HepG2 (cell line): ENCODE measurements around the gene ATP6V0A1. TPM values are rescaled to one million over a fixed set of nuclear protein-coding genes. Genes with fewer than 3 reads are reported as not detected.

Source experiments
- ATAC-seq: fragments of 200-7000 bp; cut with Tn5 transposase; 3 replicates; pipeline ENCODE4 v1.9.1; 2020; ENCODE audit warnings: mild to moderate bottlenecking, moderate library complexity
- BruUV-seq: library from RNA; stranded (reverse); fragments of 400-500 nt; replicated peaks from 2 replicates; lab custom pipeline; 2021; lab: Mats Ljungman, UMichigan
- CTCF ChIA-PET: fragments of 300-600 bp; formaldehyde crosslinking; extraction: SDS; loops from one replicate; lab custom pipeline; 2021; ENCODE audit warnings: low total read pairs, inconsistent platforms, low intra/inter-chr PET ratio; lab: Yijun Ruan, JAX
- POLR2A ChIA-PET: fragments of 350-600 bp; sonication (Branson Sonifier 250); formaldehyde crosslinking; loops from one replicate; lab custom pipeline; 2020; ENCODE audit warnings: antibody characterized with exemption, inconsistent platforms; lab: Yijun Ruan, JAX
- DNase-seq: peaks from one replicate; pipeline ENCODE4 v3.0.0-alpha.2; 2015; ENCODE audit warnings: low spot score
- FAIRE-seq: peaks from 3 replicates; lab custom pipeline; 2011; peaks lifted over from hg19 to GRCh38; lab: Jason Lieb, UNC
- H2AFZ ChIP-seq: one replicate; pipeline ENCODE4 v1.6.1; 2011; ENCODE audit warnings: low read length, inconsistent platforms
- H3K27ac ChIP-seq: fragments of 300-600 bp; 3 replicates; pipeline ENCODE4 v1.8.0; 2011; ENCODE audit warnings: mixed run types, mild to moderate bottlenecking, mixed read lengths, low read length, inconsistent platforms; ENCODE audit not compliant: insufficient read depth; ENCODE audit errors: extremely low read length
- H3K27me3 ChIP-seq, 2 experiments: fragments of 200-600 bp in 1 of 2; 2 replicates in 1 of 2; 3 replicates in 1 of 2; pipeline versions ENCODE4 v1.6.0 to v1.8.0; 2011; ENCODE audit warnings: low read length in 2 of 2, mild to moderate bottlenecking in 2 of 2, moderate library complexity in 2 of 2, inconsistent platforms in 1 of 2; ENCODE audit not compliant: insufficient read depth in 2 of 2, control insufficient read depth in 1 of 2
- H3K36me3 ChIP-seq, 2 experiments: fragments of 200-600 bp in 1 of 2; replicated peaks in 1 of 2; 2 replicates in 1 of 2; 3 replicates in 1 of 2; pipeline versions ENCODE4 v1.5.1 to v1.8.0; 2011; ENCODE audit warnings: low read length in 2 of 2, inconsistent platforms in 1 of 2; ENCODE audit not compliant: insufficient read depth in 2 of 2, control insufficient read depth in 1 of 2
- H3K4me1 ChIP-seq: 2 replicates; pipeline ENCODE4 v1.5.1; 2012; ENCODE audit warnings: low read length, inconsistent platforms; ENCODE audit not compliant: insufficient read depth
- H3K4me2 ChIP-seq: 2 replicates; pipeline ENCODE4 v1.6.0; 2011; ENCODE audit warnings: low read depth, low read length, inconsistent platforms
- H3K4me3 ChIP-seq, 3 experiments: fragments of 200-600 bp in 1 of 3; sonication (generic), shearing (Covaris generic) in 1 of 3; replicated peaks in 1 of 3; 2 replicates each; pipeline ENCODE4 v1.5.1; 2011 to 2016; ENCODE audit warnings: low read length in 3 of 3, inconsistent platforms in 2 of 3, low read depth in 2 of 3, mild to moderate bottlenecking in 2 of 3, control low read depth in 1 of 3, mixed read lengths in 1 of 3; ENCODE audit not compliant: insufficient read depth in 1 of 3
- H3K79me2 ChIP-seq: one replicate; pipeline ENCODE4 v1.6.1; 2011; ENCODE audit warnings: low read length, inconsistent platforms; ENCODE audit not compliant: insufficient read depth
- H3K9ac ChIP-seq: 2 replicates; pipeline ENCODE4 v1.6.0; 2011; ENCODE audit warnings: mild to moderate bottlenecking, low read depth, low read length, inconsistent platforms; ENCODE audit not compliant: insufficient read depth
- H3K9me3 ChIP-seq: 2 replicates; pipeline ENCODE4 v1.5.1; 2012; ENCODE audit warnings: mild to moderate bottlenecking, low read length
- H4K20me1 ChIP-seq: 2 replicates; pipeline ENCODE4 v1.6.0; 2011; ENCODE audit warnings: inconsistent platforms, mild to moderate bottlenecking, low read length, moderate library complexity; ENCODE audit not compliant: insufficient read depth
- HDAC2 ChIP-seq: sonication (generic); formaldehyde crosslinking; IDR thresholded peaks from 2 replicates; pipeline ENCODE4 v1.4.0; 2020; ENCODE audit warnings: missing genetic modification reagents
- HIVEP1 ChIP-seq: sonication (generic); formaldehyde crosslinking; IDR thresholded peaks from 2 replicates; pipeline ENCODE4 v1.4.0; 2020; ENCODE audit warnings: mild to moderate bottlenecking, missing genetic modification reagents
- MIER3 ChIP-seq: IDR thresholded peaks from 2 replicates; pipeline ENCODE4 v1.6.1; 2016; ENCODE audit warnings: missing compliant biosample characterization, borderline replicate concordance
- NR2F6 ChIP-seq, 2 experiments: IDR thresholded peaks; 2 replicates each; pipeline ENCODE4 v1.6.1; 2016; ENCODE audit warnings: antibody characterized with exemption in 1 of 2, mild to moderate bottlenecking in 1 of 2
- ZFP82 ChIP-seq: sonication (generic); formaldehyde crosslinking; IDR thresholded peaks from 2 replicates; pipeline ENCODE4 v1.5.1; 2020; ENCODE audit warnings: mild to moderate bottlenecking, missing genetic modification reagents, borderline replicate concordance
- ZNF547 ChIP-seq: sonication (generic); formaldehyde crosslinking; IDR thresholded peaks from 2 replicates; pipeline ENCODE4 v1.5.1; 2020; ENCODE audit warnings: mild to moderate bottlenecking, missing genetic modification reagents
- WGBS: methylation state at CpG from one replicate; pipeline ENCODE4 v1.1.6; 2017; ENCODE audit warnings: low lambda C conversion rate; 5-methylcytosine and 5-hydroxymethylcytosine counted together
- in situ Hi-C: cut with HindIII; loops from 2 replicates; pipeline ENCODE4 v1.10.0; 2017; ENCODE audit warnings: low pct_unique_long_range_greater_than_20kb; ENCODE audit not compliant: extremely low pct_ligation_motif_present
- intact Hi-C: fragments of 100-400 bp; cut with micrococcal nuclease; formaldehyde crosslinking; loops from one replicate; pipeline ENCODE4 v1.10.0; 2022; ENCODE audit not compliant: unreplicated experiment
- polyA plus RNA-seq, 8 experiments: library from polyadenylated mRNA; depleted of rRNA in 3 of 8; stranded (reverse) in 7 of 8; unstranded in 1 of 8; fragments of >200 nt; fragmentation: Illumina TruSeq in 4 of 8; extraction: Trizol in 4 of 8; gene quantifications; 2 replicates each; pipeline versions ENCODE4 v1.2.1 to v1.2.3, GENCODE V29; 2011 to 2016; ENCODE audit warnings: low read depth in 4 of 8, missing spikeins in 1 of 8, mixed read lengths in 1 of 8; ENCODE audit not compliant: insufficient read depth in 1 of 8
- total RNA-seq, 5 experiments: library from RNA; depleted of rRNA; stranded (reverse); fragments of >200 nt; fragmentation: Illumina TruSeq; extraction: Trizol; gene quantifications; 2 replicates each; pipeline ENCODE4 v1.2.3, GENCODE V29; 2016; ENCODE audit warnings: low read depth in 1 of 5
- TF ChIP-seq, protein P1 (sequence below), 2 experiments: sonication (generic) in 1 of 2; formaldehyde crosslinking in 1 of 2; IDR thresholded peaks; 2 replicates each; pipeline versions ENCODE4 v1.4.0 to v1.6.1; 2018 to 2020; ENCODE audit warnings: missing genetic modification reagents in 2 of 2, borderline replicate concordance in 1 of 2, low read depth in 1 of 2, mild to moderate bottlenecking in 1 of 2, missing biosample characterization in 1 of 2
- TF ChIP-seq, protein P2 (sequence below): sonication (generic); formaldehyde crosslinking; IDR thresholded peaks from 2 replicates; pipeline ENCODE4 v1.8.0; 2022; ENCODE audit warnings: low read depth, missing genetic modification reagents
- TF ChIP-seq, protein P3 (sequence below): sonication (generic); formaldehyde crosslinking; IDR thresholded peaks from 2 replicates; pipeline ENCODE4 v1.9.0; 2021; ENCODE audit warnings: missing genetic modification reagents, mild to moderate bottlenecking, borderline replicate concordance
- TF ChIP-seq, protein P4 (sequence below): sonication (generic); formaldehyde crosslinking; IDR thresholded peaks from 2 replicates; pipeline ENCODE4 v1.4.0; 2020; ENCODE audit warnings: missing genetic modification reagents, mild to moderate bottlenecking, borderline replicate concordance
- TF ChIP-seq, protein P5 (sequence below): sonication (generic); formaldehyde crosslinking; IDR thresholded peaks from 2 replicates; pipeline ENCODE4 v1.4.0; 2020; ENCODE audit warnings: missing genetic modification reagents

ATP6V0A1 gene
- total and polyA plus RNA-seq, 2 of the 13 experiments (the other 11 are each of a cell fraction or from before 2014, with no cell fraction given) = 27.9 to 54.1 TPM

DNA sequence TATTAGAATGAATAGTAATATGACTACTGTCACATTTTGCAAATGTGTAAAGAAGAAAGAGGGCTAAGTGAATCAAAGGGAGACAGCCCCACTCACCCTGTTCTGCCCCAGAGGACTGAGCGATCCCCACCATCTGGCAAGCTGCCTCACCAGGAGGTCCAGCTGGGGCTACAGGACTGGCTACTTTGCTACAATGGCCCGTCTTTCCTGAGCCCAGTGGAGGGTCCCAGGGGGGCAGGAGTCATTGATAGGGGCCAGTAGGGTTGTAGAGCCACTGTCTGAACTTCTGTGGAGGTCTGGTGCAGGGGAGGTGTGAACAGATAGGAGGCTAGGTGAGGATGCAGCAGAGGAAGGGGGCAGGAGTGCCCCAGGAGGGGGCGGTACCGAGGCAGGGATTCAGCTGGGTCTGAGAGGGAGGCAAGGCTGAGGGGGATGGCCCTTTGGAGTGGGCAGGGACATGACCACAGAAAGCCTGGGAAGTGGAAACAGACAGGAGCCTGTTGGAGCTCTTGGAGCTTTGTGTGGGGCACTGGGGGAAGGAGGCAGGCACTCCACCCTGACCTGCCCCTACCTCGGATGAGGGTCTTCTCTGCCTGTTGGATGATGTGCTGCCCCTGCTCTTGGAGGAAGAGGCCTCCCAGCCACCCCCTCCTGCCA lies 97.4 kb downstream of the ATP6V0A1 start (continued):
- TF ChIP-seq, protein P1, sequence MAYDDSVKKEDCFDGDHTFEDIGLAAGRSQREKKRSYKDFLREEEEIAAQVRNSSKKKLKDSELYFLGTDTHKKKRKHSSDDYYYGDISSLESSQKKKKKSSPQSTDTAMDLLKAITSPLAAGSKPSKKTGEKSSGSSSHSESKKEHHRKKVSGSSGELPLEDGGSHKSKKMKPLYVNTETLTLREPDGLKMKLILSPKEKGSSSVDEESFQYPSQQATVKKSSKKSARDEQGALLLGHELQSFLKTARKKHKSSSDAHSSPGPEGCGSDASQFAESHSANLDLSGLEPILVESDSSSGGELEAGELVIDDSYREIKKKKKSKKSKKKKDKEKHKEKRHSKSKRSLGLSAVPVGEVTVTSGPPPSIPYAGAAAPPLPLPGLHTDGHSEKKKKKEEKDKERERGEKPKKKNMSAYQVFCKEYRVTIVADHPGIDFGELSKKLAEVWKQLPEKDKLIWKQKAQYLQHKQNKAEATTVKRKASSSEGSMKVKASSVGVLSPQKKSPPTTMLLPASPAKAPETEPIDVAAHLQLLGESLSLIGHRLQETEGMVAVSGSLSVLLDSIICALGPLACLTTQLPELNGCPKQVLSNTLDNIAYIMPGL (CRISPR knock-in tag; IDR thresholded peaks at IDR 0.05; ENCODE audit: borderline replicate concordance in 1 of 2, low read depth in 1 of 2) = peak in 1 of 2 experiments; percentile 67; a peak in 1 of 4 replicates

DNA sequence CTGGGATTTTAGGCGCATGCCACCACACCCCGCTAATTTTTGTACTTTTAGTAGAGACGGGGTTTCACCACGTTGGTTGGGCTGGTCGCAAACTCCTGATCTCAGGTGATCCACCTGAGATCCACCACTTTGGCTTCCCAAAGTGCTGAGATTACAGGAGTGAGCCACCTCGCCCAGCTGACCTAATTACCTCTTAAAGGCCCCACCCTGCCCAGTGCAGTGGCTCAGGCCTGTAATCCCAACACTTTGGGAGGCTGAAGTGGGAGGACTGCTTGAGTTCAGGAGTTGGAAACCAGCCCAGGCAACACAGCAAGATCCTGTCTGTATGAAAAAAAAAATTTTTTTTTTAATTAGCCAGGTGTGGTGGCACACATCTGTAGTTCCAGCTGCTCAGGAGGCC lies 100.4 kb downstream of the ATP6V0A1 start:
- no TSS peak for BruUV-seq
- no peaks in the 10 kb centered on the region for H4K20me1 ChIP-seq
- no peak overlapping the region for H3K4me3 ChIP-seq
- FAIRE-seq (no peak), ATAC-seq (no peak), DNase-seq (no peak)
- H3K27me3 ChIP-seq = no peaks in the 10 kb centered on the region; a peak in 1 of 5 replicates
- H3K4me1 ChIP-seq = peaks cover 43% of the 10 kb centered on the region
- H3K9me3 ChIP-seq = no peaks in the 10 kb centered on the region
- H3K9ac ChIP-seq = no peak overlapping the region
- in situ Hi-C loops (no loop called here), intact Hi-C loops (no loop called here)
- ChIA-PET CTCF (no interaction called here), POLR2A (interaction anchor here (1.4 to 1.5 kb wide), 2 partner anchors 18 to 23 kb away, joined by 4 read pairs; partner anchors contain the start of gene NAGLU)
- no peak overlapping the region for H3K27ac ChIP-seq
- H3K4me2 ChIP-seq = no peak overlapping the region
- no peak overlapping the region for H2AFZ ChIP-seq
- 92% methylated on average over 6 of the region's 6 CpGs for WGBS
- peaks cover 32% of the 10 kb centered on the region for H3K79me2 ChIP-seq
- peaks cover 0 to 4% of the 10 kb centered on the region in 2 experiments; a peak in 4 of 5 replicates for H3K36me3 ChIP-seq
- no peak for TF ChIP-seq MIER3
- TF ChIP-seq, protein P2, sequence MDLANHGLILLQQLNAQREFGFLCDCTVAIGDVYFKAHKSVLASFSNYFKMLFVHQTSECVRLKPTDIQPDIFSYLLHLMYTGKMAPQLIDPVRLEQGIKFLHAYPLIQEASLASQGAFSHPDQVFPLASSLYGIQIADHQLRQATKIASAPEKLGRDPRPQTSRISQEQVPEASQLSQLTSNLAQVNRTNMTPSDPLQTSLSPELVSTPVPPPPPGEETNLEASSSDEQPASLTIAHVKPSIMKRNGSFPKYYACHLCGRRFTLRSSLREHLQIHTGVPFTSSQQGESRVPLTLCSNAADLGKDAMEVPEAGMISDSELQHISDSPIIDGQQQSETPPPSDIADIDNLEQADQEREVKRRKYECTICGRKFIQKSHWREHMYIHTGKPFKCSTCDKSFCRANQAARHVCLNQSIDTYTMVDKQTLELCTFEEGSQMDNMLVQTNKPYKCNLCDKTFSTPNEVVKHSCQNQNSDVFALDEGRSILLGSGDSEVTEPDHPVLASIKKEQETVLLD (CRISPR knock-in tag) = no peak
- TF ChIP-seq, protein P3, sequence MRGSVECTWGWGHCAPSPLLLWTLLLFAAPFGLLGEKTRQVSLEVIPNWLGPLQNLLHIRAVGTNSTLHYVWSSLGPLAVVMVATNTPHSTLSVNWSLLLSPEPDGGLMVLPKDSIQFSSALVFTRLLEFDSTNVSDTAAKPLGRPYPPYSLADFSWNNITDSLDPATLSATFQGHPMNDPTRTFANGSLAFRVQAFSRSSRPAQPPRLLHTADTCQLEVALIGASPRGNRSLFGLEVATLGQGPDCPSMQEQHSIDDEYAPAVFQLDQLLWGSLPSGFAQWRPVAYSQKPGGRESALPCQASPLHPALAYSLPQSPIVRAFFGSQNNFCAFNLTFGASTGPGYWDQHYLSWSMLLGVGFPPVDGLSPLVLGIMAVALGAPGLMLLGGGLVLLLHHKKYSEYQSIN (CRISPR knock-in tag) = no peak
- no peak for TF ChIP-seq ZFP82 (CRISPR knock-in tag)
- TF ChIP-seq, protein P4, sequence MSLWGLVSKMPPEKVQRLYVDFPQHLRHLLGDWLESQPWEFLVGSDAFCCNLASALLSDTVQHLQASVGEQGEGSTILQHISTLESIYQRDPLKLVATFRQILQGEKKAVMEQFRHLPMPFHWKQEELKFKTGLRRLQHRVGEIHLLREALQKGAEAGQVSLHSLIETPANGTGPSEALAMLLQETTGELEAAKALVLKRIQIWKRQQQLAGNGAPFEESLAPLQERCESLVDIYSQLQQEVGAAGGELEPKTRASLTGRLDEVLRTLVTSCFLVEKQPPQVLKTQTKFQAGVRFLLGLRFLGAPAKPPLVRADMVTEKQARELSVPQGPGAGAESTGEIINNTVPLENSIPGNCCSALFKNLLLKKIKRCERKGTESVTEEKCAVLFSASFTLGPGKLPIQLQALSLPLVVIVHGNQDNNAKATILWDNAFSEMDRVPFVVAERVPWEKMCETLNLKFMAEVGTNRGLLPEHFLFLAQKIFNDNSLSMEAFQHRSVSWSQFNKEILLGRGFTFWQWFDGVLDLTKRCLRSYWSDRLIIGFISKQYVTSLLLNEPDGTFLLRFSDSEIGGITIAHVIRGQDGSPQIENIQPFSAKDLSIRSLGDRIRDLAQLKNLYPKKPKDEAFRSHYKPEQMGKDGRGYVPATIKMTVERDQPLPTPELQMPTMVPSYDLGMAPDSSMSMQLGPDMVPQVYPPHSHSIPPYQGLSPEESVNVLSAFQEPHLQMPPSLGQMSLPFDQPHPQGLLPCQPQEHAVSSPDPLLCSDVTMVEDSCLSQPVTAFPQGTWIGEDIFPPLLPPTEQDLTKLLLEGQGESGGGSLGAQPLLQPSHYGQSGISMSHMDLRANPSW (CRISPR knock-in tag) = no peak
- TF ChIP-seq ZNF547 (CRISPR knock-in tag) = no peak
- no peak for TF ChIP-seq HIVEP1 (CRISPR knock-in tag)
- TF ChIP-seq NR2F6 (IDR thresholded peaks at IDR 0.05) = no peak
- no peak for TF ChIP-seq NR2F6 (CRISPR knock-in tag; IDR thresholded peaks at IDR 0.05)
- TF ChIP-seq, protein P5, sequence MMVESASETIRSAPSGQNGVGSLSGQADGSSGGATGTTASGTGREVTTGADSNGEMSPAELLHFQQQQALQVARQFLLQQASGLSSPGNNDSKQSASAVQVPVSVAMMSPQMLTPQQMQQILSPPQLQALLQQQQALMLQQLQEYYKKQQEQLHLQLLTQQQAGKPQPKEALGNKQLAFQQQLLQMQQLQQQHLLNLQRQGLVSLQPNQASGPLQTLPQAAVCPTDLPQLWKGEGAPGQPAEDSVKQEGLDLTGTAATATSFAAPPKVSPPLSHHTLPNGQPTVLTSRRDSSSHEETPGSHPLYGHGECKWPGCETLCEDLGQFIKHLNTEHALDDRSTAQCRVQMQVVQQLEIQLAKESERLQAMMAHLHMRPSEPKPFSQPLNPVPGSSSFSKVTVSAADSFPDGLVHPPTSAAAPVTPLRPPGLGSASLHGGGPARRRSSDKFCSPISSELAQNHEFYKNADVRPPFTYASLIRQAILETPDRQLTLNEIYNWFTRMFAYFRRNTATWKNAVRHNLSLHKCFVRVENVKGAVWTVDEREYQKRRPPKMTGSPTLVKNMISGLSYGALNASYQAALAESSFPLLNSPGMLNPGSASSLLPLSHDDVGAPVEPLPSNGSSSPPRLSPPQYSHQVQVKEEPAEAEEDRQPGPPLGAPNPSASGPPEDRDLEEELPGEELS (CRISPR knock-in tag) = no peak
- TF ChIP-seq HDAC2 (CRISPR knock-in tag) = no peak
